ENCODE measurements around the gene GNG14. TPM values are rescaled to one million over a fixed set of nuclear protein-coding genes. Genes with fewer than 3 reads are reported as not detected.
A peak's percentile ranks its signal among the peaks of the same experiment; 100 is the strongest.

The GNG14 gene
- total RNA-seq = not detected
- not detected for polyA plus RNA-seq
- long read RNA-seq, donor 1, partial matches to known transcripts = 0 of 1 reads
- long read RNA-seq, donor 1, other reads (novel, unspliced or antisense) = 0 of 1 reads
- long read RNA-seq, donor 2 = 0 reads
- long read RNA-seq, donor 3 = 0 reads
- long read RNA-seq, donor 4 = 0 reads
- long read RNA-seq, donor 5 = 0 reads
- long read RNA-seq, donor 6 = 0 reads
- long read RNA-seq, donor 7 = 0 reads
- long read RNA-seq, donor 8, partial matches to known transcripts = 0 of 1 reads
- long read RNA-seq, donor 8, other reads (novel, unspliced or antisense) = 0 of 1 reads
- long read RNA-seq, donor 9 = 0 reads
- long read RNA-seq, donor 10 = 0 reads

DNA sequence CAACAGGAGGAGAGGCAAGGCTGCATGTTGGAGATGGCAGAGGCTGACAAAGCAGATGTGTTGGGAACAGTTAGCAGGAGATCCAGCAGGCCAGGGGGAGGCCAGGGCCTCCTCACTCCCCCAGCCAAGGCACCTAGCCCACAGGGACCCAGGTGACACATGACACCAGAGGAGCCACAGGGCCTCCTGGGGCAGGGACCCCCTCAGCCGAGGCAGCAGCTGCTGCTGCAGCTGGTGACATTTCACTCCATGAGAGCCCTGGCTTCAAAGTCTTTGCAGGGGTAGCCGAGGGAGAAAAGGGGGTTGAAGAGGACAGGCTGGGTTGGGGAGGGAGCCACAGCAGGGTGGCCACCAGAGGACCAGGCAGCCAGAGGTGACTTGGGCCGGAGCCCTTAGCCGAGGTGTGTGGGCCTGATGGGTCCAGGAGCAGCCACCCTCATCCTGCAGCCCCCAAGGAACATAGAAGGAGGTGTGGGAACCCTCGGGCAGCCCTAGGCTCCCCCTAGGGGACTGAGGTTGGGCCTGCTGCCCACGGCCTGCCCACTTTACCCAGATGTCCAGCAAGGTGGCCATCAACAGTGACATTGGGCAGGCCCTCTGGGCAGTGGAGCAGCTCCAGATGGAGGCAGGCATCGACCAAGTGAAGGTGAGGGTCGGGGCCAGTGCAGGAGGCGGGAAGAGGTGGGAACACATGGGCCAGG, at the start of gene GNG14:
TSS of gene GNG14 (plus strand) at position 503 of the 701 bp plus-strand sequence. CDS start at position 554, 51 bp downstream.
- no peak within 1 kb of the TSS for H3K27ac ChIP-seq
- H3K9me3 ChIP-seq (replicated peaks in 1 of 3) = no peaks in the 10 kb centered on the region
- H3K4me3 ChIP-seq = no peak within 1 kb of the TSS
- intact Hi-C loops (cut with DNase I) = no loop called here
- DNase-seq = no peak
- no peaks in the 10 kb centered on the region for H3K27me3 ChIP-seq
- 89 to 91% (median 90%) methylated on average over 7 to 9 of the region's 9 CpGs for WGBS, 4 donors
- TF ChIP-seq, protein P1, sequence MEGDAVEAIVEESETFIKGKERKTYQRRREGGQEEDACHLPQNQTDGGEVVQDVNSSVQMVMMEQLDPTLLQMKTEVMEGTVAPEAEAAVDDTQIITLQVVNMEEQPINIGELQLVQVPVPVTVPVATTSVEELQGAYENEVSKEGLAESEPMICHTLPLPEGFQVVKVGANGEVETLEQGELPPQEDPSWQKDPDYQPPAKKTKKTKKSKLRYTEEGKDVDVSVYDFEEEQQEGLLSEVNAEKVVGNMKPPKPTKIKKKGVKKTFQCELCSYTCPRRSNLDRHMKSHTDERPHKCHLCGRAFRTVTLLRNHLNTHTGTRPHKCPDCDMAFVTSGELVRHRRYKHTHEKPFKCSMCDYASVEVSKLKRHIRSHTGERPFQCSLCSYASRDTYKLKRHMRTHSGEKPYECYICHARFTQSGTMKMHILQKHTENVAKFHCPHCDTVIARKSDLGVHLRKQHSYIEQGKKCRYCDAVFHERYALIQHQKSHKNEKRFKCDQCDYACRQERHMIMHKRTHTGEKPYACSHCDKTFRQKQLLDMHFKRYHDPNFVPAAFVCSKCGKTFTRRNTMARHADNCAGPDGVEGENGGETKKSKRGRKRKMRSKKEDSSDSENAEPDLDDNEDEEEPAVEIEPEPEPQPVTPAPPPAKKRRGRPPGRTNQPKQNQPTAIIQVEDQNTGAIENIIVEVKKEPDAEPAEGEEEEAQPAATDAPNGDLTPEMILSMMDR (IDR thresholded peaks at IDR 0.05) = no peak
- no peak for TF ChIP-seq POLR2A (IDR thresholded peaks at IDR 0.05)
- H3K36me3 ChIP-seq (replicated peaks in 1 of 2) = no peaks in the 10 kb centered on the region
- H3K4me1 ChIP-seq (replicated peaks in 1 of 2) = no peaks in the 10 kb centered on the region

DNA sequence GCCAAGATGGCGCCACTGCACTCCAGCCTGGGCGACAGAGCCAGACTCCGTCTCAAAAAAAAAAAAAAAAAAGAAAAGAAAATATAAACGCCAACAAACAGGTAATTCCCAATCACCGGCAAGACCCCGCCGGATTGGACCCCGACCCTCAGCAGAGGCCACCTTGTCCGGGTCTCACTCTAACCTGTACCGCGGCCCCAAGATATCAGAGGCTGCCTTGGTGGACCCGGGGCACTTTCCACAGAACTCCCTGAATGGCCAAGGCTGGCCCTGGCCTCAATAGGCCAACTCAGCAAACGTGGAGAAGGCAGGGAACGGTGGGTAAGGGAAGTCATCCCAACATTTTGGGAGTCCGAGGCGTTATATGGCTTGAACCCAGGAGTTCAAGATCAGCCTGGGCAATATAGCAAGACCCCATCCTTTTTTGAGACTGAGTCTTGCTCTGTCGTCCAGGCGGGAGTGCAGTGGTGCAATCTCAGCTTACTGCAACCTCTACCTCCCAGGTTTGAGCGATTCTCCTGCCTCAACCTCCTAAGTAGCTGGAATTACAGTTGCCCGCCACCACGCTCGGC, 49.1 kb upstream of the GNG14 start:
- H3K4me3 ChIP-seq = no peak overlapping the region
- intact Hi-C loops (cut with DNase I) = no loop called here
- H3K27ac ChIP-seq = no peak overlapping the region
- no peak for TF ChIP-seq POLR2A (IDR thresholded peaks at IDR 0.05)
- TF ChIP-seq, protein P1 (IDR thresholded peaks at IDR 0.05) = no peak
- no peaks in the 10 kb centered on the region for H3K27me3 ChIP-seq
- H3K9me3 ChIP-seq (replicated peaks in 1 of 3) = no peaks in the 10 kb centered on the region
- no peaks in the 10 kb centered on the region for H3K36me3 ChIP-seq (replicated peaks in 1 of 2)
- DNase-seq = no peak
- H3K4me1 ChIP-seq (replicated peaks in 1 of 2) = peaks cover 0 to 4% of the 10 kb centered on the region in 2 donors
- WGBS, 4 donors = 91 to 95% (median 94%) methylated on average over 21 to 22 of the region's 22 CpGs

DNA sequence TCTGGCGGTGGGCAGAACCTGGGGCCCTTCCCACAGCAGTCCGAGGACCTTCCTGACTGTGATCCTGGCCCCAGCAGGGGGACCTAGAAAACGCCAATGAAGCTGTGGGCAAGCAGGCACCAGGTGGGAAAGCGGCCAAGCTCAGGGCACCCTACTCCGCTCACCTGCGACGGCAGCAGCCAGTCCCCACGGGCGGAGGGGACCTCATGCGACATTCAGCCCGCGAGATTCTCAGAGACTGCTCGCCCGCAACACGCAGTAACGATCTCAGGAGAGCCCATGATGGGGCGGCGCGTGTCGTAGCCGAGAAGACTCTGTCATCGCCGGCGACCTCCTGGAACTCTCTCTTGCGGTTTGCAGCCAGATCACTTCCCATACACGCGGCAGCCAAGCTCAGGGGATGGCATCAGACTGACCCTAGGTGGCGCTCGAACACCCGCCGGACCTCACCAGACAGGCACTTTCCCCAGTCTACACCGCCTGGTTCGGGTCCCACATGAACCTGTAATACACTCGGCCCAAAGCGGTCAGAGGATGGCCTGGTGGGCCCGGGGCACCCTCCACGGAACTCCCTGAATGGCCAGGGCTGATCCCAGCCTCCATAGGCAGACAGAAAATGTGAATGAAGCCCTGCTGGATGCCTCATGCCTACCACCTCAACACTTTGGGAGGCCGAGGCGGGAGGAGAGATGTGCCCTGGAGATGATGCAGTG, 47.7 kb upstream of the GNG14 start:
- Histone ChIP-seq H3K27me3 (no peaks in the 10 kb centered on the region), H3K36me3 (replicated peaks in 1 of 2) (no peaks in the 10 kb centered on the region), H3K9me3 (replicated peaks in 1 of 3) (no peaks in the 10 kb centered on the region), H3K27ac (no peak overlapping the region), H3K4me3 (peak overlapping the region in 1 of 4 donors; percentile 5), H3K4me1 (replicated peaks in 1 of 2) (peaks cover 0 to 4% of the 10 kb centered on the region in 2 donors)
- intact Hi-C loops (cut with DNase I) = no loop called here
- DNase-seq = peak; percentile 79 to 93 (median 85)
- TF ChIP-seq POLR2A (IDR thresholded peaks at IDR 0.05) = no peak
- TF ChIP-seq, protein P1 (IDR thresholded peaks at IDR 0.05) = peak; percentile 53 to 75 (median 62)
- WGBS, 4 donors = 10 to 70% (median 15%) methylated on average over 2 to 39 of the region's 39 CpGs

DNA sequence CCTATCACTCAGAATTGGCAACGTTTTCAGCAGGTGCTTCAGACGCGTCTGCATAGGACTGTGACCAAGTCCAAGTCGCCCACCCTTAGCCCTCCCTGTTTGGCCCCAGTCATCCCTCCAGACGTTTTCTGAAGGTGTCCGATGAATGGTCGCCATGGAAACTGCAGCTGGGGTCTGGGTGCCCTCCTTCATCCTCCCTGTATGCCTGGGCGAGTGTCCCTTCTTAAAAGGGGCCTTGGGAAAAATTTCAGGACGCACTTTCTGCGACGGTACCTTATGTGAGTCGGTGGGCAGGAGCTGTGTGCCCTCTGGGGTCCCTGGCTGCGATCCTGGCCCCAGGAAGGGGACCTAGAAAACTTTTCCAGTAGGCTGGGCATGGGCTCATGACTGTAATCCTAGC, 46.3 kb upstream of the GNG14 start:
- intact Hi-C loops (cut with DNase I) = no loop called here
- no peak overlapping the region for H3K4me3 ChIP-seq
- peaks cover 0 to 4% of the 10 kb centered on the region in 2 donors for H3K4me1 ChIP-seq (replicated peaks in 1 of 2)
- H3K36me3 ChIP-seq (replicated peaks in 1 of 2) = no peaks in the 10 kb centered on the region
- H3K27ac ChIP-seq = no peak overlapping the region
- 71 to 77% (median 74%) methylated on average over 13 of the region's 13 CpGs for WGBS, 4 donors
- TF ChIP-seq, protein P1 (IDR thresholded peaks at IDR 0.05) = no peak
- no peak for TF ChIP-seq POLR2A (IDR thresholded peaks at IDR 0.05)
- DNase-seq = no peak
- H3K27me3 ChIP-seq = no peaks in the 10 kb centered on the region
- no peaks in the 10 kb centered on the region for H3K9me3 ChIP-seq (replicated peaks in 1 of 3)
